ENCODE measurements around the gene CCDC148. TPM values are rescaled to one million over a fixed set of nuclear protein-coding genes. Genes with fewer than 3 reads are reported as not detected.

CCDC148 gene
- total and polyA plus RNA-seq, 2 experiments from 2014 or later: 0.39 to 2.1 TPM

DNA sequence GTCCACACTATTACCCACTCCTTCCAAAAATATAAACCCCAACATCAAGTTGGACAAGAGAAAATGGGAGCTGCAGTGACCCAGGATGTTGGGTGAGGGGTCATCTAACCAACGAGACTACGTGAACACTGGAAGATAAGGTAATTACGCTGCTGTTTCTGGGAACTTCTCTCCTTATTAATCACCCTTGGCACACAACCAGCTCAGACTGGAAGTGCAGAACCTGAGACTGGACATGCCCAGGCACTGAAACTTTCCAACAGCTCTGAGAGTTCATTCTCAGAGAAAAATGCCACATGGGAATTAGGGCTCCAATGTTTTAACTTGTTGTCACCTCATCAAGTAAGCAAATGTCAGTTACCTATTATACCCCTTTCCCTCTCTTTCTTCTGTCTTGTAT is 135.3 kb downstream of the CCDC148 start:
- DNase-seq (ENCODE audit: low read depth in 1 of 2, low spot score in 1 of 2): peak; percentile 22 to 48
- H3K27me3 ChIP-seq: no peaks in the 10 kb centered on the region
- H3K4me3 ChIP-seq: no peak overlapping the region
- H3K36me3 ChIP-seq: no peaks in the 10 kb centered on the region
- no peaks in the 10 kb centered on the region for H3K9me3 ChIP-seq (ENCODE audit: low read depth)
- peaks cover 7% of the 10 kb centered on the region for H3K4me1 ChIP-seq (ENCODE audit: low read depth)
- no peak overlapping the region for H3K27ac ChIP-seq
- TF ChIP-seq, protein P1, sequence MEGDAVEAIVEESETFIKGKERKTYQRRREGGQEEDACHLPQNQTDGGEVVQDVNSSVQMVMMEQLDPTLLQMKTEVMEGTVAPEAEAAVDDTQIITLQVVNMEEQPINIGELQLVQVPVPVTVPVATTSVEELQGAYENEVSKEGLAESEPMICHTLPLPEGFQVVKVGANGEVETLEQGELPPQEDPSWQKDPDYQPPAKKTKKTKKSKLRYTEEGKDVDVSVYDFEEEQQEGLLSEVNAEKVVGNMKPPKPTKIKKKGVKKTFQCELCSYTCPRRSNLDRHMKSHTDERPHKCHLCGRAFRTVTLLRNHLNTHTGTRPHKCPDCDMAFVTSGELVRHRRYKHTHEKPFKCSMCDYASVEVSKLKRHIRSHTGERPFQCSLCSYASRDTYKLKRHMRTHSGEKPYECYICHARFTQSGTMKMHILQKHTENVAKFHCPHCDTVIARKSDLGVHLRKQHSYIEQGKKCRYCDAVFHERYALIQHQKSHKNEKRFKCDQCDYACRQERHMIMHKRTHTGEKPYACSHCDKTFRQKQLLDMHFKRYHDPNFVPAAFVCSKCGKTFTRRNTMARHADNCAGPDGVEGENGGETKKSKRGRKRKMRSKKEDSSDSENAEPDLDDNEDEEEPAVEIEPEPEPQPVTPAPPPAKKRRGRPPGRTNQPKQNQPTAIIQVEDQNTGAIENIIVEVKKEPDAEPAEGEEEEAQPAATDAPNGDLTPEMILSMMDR (IDR thresholded peaks at IDR 0.05; ENCODE audit: low read depth, low read length): no peak

DNA sequence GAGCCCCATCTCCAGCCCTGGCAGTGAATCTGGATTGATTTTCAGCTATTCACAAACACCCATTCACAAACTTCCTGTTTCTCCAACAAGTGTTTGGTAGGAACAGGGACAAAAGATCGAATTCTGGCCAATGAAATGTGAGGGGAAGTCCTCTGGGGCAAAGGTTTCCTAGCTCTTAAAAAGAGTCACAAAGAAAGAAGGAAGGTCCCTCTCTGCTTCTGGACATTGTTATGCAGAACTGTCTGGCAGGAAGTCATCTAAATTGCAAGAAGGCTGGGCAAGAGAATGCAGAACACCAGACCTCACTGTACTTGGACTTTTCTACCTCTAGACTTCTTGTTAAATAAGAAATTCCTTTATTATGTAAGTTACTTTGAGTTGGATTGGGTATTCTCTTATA is 137.3 kb downstream of the CCDC148 start:
- Histone ChIP-seq H3K27me3 (no peaks in the 10 kb centered on the region), H3K4me1 (ENCODE audit: low read depth) (no peaks in the 10 kb centered on the region), H3K36me3 (no peaks in the 10 kb centered on the region), H3K27ac (no peak overlapping the region), H3K4me3 (no peak overlapping the region), H3K9me3 (ENCODE audit: low read depth) (no peaks in the 10 kb centered on the region)
- TF ChIP-seq, protein P1 (IDR thresholded peaks at IDR 0.05; ENCODE audit: low read depth, low read length): no peak
- no peak for DNase-seq (ENCODE audit: low read depth in 1 of 2, low spot score in 1 of 2)

DNA sequence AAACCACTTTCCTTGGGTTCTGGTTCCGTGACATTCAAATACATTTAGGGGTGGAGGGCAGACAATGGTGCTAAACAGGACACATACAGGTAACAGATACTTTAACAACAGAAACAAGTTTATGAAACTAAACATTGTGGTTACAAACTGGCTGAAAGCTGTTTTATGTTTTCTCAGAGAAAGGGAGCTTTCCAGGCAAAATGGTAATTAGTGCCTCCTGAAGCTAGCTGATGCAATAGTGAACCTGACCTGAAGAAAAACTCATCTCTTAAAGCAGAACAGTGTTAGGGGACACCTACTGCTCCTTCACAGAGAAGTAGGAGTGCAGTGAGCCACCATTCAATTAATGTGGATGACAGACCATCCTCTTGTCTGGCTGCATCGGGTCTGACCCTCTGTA is 138.9 kb downstream of the CCDC148 start:
- no peak for DNase-seq (ENCODE audit: low read depth in 1 of 2, low spot score in 1 of 2)
- no peak overlapping the region for H3K27ac ChIP-seq
- H3K9me3 ChIP-seq (ENCODE audit: low read depth): no peaks in the 10 kb centered on the region
- H3K4me1 ChIP-seq (ENCODE audit: low read depth): no peaks in the 10 kb centered on the region
- H3K27me3 ChIP-seq: no peaks in the 10 kb centered on the region
- H3K4me3 ChIP-seq: no peak overlapping the region
- H3K36me3 ChIP-seq: no peaks in the 10 kb centered on the region
- TF ChIP-seq, protein P1 (IDR thresholded peaks at IDR 0.05; ENCODE audit: low read depth, low read length): no peak

DNA sequence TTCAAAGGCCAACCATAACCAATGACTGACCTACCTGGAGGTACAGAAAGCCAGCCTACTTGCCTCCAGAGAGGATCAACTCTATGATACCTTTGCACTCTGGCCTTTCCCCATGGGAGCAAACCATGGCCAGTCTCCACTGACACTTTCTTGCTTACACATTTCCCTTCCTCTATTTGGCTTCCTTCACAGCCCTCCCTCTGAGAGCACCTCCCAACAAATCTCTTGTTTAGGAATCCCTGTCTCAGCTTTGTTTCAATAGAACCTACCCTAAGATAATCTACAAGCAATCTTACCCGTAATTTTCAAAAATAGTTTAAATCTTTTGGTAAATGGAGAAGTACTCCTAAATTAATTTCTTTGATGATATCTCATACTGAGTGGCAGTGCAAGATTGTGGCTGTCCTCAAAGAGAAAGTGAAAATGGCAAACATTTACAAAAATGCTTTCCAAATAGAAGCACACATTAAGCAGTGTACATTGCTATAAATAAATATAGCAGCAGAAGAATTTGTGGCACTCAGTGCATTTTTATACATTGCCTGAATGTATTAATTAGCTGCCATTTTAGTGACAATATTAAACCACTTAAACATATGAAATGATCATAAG is 140.6 kb downstream of the CCDC148 start:
- Histone ChIP-seq H3K4me3 (no peak overlapping the region), H3K27ac (no peak overlapping the region), H3K36me3 (no peaks in the 10 kb centered on the region), H3K27me3 (no peaks in the 10 kb centered on the region), H3K9me3 (ENCODE audit: low read depth) (no peaks in the 10 kb centered on the region), H3K4me1 (ENCODE audit: low read depth) (no peaks in the 10 kb centered on the region)
- DNase-seq (ENCODE audit: low read depth in 1 of 2, low spot score in 1 of 2): no peak
- TF ChIP-seq, protein P1 (IDR thresholded peaks at IDR 0.05; ENCODE audit: low read depth, low read length): no peak

DNA sequence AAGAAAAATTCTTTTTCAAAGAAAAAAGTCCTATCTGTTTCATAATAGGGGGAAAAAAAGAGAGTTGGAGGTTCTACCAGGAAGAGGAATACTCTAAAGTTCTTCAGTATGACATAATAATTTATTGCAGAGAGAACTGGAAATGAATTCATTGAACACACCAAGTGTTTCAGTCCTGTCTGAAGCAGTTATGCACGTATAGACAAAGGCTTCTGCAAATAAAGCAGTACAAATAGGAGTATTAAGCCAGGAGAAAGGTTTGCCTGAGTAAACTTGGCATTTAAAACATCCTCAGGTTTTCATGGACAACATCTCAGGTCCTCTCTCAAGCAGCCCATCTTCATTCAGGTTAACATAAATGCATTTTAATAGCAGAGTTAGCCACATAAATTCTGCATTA is 141.6 kb downstream of the CCDC148 start:
- TF ChIP-seq, protein P1 (IDR thresholded peaks at IDR 0.05; ENCODE audit: low read depth, low read length): no peak
- no peaks in the 10 kb centered on the region for H3K4me1 ChIP-seq (ENCODE audit: low read depth)
- no peak for DNase-seq (ENCODE audit: low read depth in 1 of 2, low spot score in 1 of 2)
- H3K36me3 ChIP-seq: no peaks in the 10 kb centered on the region
- no peaks in the 10 kb centered on the region for H3K9me3 ChIP-seq (ENCODE audit: low read depth)
- H3K27me3 ChIP-seq: no peaks in the 10 kb centered on the region
- H3K27ac ChIP-seq: no peak overlapping the region
- no peak overlapping the region for H3K4me3 ChIP-seq

Measured in cardiac muscle cell (in vitro differentiated cells and primary cell).